GM23338 (cell line): ENCODE data around the gene RAP1A. TPM values are rescaled to one million over a fixed set of nuclear protein-coding genes. Genes with fewer than 3 reads are reported as not detected.

Source experiments
- ATAC-seq: fragments of 200-7000 bp; cut with Tn5 transposase; 3 replicates; pipeline ENCODE4 v1.9.1; 2020
- DNase-seq: peaks from one replicate; pipeline ENCODE4 v3.0.0-alpha.2; 2015; ENCODE audit warnings: low spot score
- H2AFZ ChIP-seq: fragments of 200-600 bp; sonication (generic); 2 replicates; pipeline ENCODE4 v1.8.0; 2016; ENCODE audit warnings: antibody characterized with exemption, mild to moderate bottlenecking, moderate library complexity
- H3F3A ChIP-seq: fragments of 200-600 bp; sonication (generic); replicated peaks from 2 replicates; pipeline ENCODE4 v1.8.0; 2017; ENCODE audit warnings: antibody characterized with exemption, mixed run types, low read depth
- H3K27ac ChIP-seq: fragments of 200-600 bp; sonication (generic); 2 replicates; pipeline ENCODE4 v1.6.1; 2016; ENCODE audit warnings: low read depth
- H3K27me3 ChIP-seq: fragments of 200-600 bp; sonication (generic); 2 replicates; pipeline ENCODE4 v1.8.0; 2016; ENCODE audit warnings: mild to moderate bottlenecking, mixed run types, moderate library complexity; ENCODE audit not compliant: insufficient read depth
- H3K36me3 ChIP-seq: fragments of 200-600 bp; sonication (generic); 2 replicates; pipeline ENCODE4 v1.8.0; 2016; ENCODE audit warnings: mild to moderate bottlenecking; ENCODE audit not compliant: insufficient read depth
- H3K4me1 ChIP-seq: fragments of 200-600 bp; sonication (generic); 2 replicates; pipeline ENCODE4 v1.8.0; 2016; ENCODE audit warnings: mild to moderate bottlenecking, moderate library complexity; ENCODE audit not compliant: insufficient read depth
- H3K4me2 ChIP-seq: fragments of 200-600 bp; sonication (generic); 2 replicates; pipeline ENCODE4 v1.7.1; 2017; ENCODE audit warnings: mixed run types
- H3K4me3 ChIP-seq: fragments of 200-600 bp; sonication (generic); 2 replicates; pipeline ENCODE4 v1.6.1; 2016; ENCODE audit warnings: mixed run types
- H3K79me2 ChIP-seq: fragments of 200-600 bp; sonication (generic); replicated peaks from 2 replicates; pipeline ENCODE4 v1.8.0; 2017; ENCODE audit warnings: mild to moderate bottlenecking; ENCODE audit not compliant: insufficient read depth
- H3K9me2 ChIP-seq: fragments of 200-600 bp; sonication (generic); 2 replicates; pipeline ENCODE4 v1.8.0; 2017; ENCODE audit not compliant: insufficient read depth
- H4K20me1 ChIP-seq: fragments of 200-600 bp; sonication (generic); replicated peaks from 2 replicates; pipeline ENCODE4 v1.8.0; 2017; ENCODE audit warnings: mild to moderate bottlenecking; ENCODE audit not compliant: insufficient read depth
- H3K27ac Mint-ChIP-seq: 2 replicates; pipeline ENCODE4 v1.8.0; 2020; ENCODE audit warnings: inconsistent platforms, mild to moderate bottlenecking, moderate library complexity, mixed read lengths
- H3K27me3 Mint-ChIP-seq: 3 replicates; pipeline ENCODE4 v1.8.0; 2022; ENCODE audit warnings: low read depth, mild to moderate bottlenecking, moderate library complexity, mixed read lengths, inconsistent platforms; ENCODE audit not compliant: insufficient read depth, poor library complexity
- H3K36me3 Mint-ChIP-seq: 3 replicates; pipeline ENCODE4 v1.8.0; 2021; ENCODE audit warnings: low read depth, mild to moderate bottlenecking, inconsistent platforms, moderate library complexity, mixed read lengths
- H3K4me1 Mint-ChIP-seq: 3 replicates; pipeline ENCODE4 v1.8.0; 2020; ENCODE audit warnings: mild to moderate bottlenecking, inconsistent platforms, mixed read lengths
- H3K4me3 Mint-ChIP-seq: 3 replicates; pipeline ENCODE4 v1.8.0; 2021; ENCODE audit warnings: moderate library complexity, mild to moderate bottlenecking, inconsistent platforms, mixed read lengths
- H3K9me3 Mint-ChIP-seq: 3 replicates; pipeline ENCODE4 v1.8.0; 2020; ENCODE audit warnings: moderate library complexity, mild to moderate bottlenecking, inconsistent platforms, mixed read lengths
- CREB1 ChIP-seq: fragments of 250-450 bp; sonication (Bioruptor Pico); IDR thresholded peaks from 2 replicates; pipeline ENCODE4 v1.5.0; 2020; ENCODE audit warnings: low read depth, mild to moderate bottlenecking, moderate library complexity
- EZH2 ChIP-seq: fragments of 200-600 bp; sonication (generic); IDR thresholded peaks from one replicate; pipeline ENCODE4 v1.8.0; 2017; ENCODE audit warnings: antibody characterized with exemption, mild to moderate bottlenecking, low read depth; ENCODE audit not compliant: unreplicated experiment
- EZH2phosphoT487 ChIP-seq: fragments of 200-600 bp; sonication (generic); IDR thresholded peaks from one replicate; pipeline ENCODE4 v1.8.1; 2018; ENCODE audit warnings: antibody characterized with exemption; ENCODE audit not compliant: unreplicated experiment
- JUNB ChIP-seq: IDR thresholded peaks from one replicate; pipeline ENCODE4 v1.6.1; 2016; ENCODE audit warnings: antibody characterized with exemption; ENCODE audit not compliant: unreplicated experiment
- NANOG ChIP-seq: IDR thresholded peaks from 2 replicates; pipeline ENCODE4 v1.6.1; 2016; ENCODE audit warnings: antibody characterized with exemption, borderline replicate concordance
- POLR2AphosphoS5 ChIP-seq: IDR thresholded peaks from 2 replicates; pipeline ENCODE4 v1.6.1; 2016; ENCODE audit warnings: antibody characterized with exemption, low read depth
- STAT1 ChIP-seq: IDR thresholded peaks from one replicate; pipeline ENCODE4 v1.6.1; 2016; ENCODE audit warnings: antibody characterized with exemption; ENCODE audit not compliant: unreplicated experiment
- ZNF114 ChIP-seq: fragments of 250-450 bp; sonication (Bioruptor Pico); IDR thresholded peaks from 2 replicates; pipeline ENCODE4 v1.5.0; 2020; ENCODE audit warnings: mild to moderate bottlenecking, moderate library complexity
- ZNF331 ChIP-seq: fragments of 250-450 bp; sonication (Bioruptor Pico); IDR thresholded peaks from 2 replicates; pipeline ENCODE4 v1.5.0; 2020; ENCODE audit warnings: low read depth, mild to moderate bottlenecking, moderate library complexity
- polyA plus RNA-seq: library from polyadenylated mRNA; unstranded; fragments of >200 nt; fragmentation: Nextera tagmentation; extraction: Ambion mirVana; gene quantifications from 2 replicates; pipeline ENCODE4 v1.2.1, GENCODE V29; 2016
- total RNA-seq: library from RNA; depleted of rRNA; stranded (reverse); fragments of >200 nt; shearing (Covaris generic); gene quantifications from 2 replicates; pipeline ENCODE4 v1.2.3, GENCODE V29; 2014
- TF ChIP-seq, protein P1 (sequence below): IDR thresholded peaks from 2 replicates; pipeline ENCODE4 v1.6.1; 2016; ENCODE audit warnings: antibody characterized with exemption
- TF ChIP-seq, protein P2 (sequence below): IDR thresholded peaks from one replicate; pipeline ENCODE4 v1.6.1; 2018; ENCODE audit warnings: antibody characterized with exemption; ENCODE audit not compliant: unreplicated experiment
- TF ChIP-seq, protein P3 (sequence below): fragments of 250-450 bp; sonication (Bioruptor Pico); IDR thresholded peaks from 2 replicates; pipeline ENCODE4 v1.5.0; 2020; ENCODE audit warnings: mild to moderate bottlenecking, moderate library complexity

Gene RAP1A
- total and polyA plus RNA-seq, 2 experiments from 2014 or later, result 16.2 to 23.0 TPM

DNA sequence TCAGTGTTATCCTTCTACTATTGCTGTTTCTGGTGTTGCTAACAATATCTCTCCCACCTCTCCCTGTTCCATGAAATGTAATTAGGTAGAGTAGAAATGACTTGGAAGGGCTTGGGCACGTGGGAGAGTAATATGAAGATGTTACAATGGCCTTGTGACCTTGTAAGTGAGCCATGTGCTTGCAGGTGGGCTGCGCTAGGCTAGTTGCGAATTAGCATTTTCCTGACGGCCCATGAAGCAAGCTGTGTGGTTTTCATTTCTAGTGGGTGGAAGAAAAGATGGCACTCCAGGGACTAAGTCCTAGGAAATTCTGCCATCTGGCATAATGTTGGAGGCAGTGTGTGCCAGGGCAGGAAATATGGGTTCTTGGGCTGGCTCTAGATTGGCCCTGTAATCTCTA is 128.4 kb downstream of the RAP1A start (continued):
- TF ChIP-seq NANOG (no peak), ZNF331 (no peak)

DNA sequence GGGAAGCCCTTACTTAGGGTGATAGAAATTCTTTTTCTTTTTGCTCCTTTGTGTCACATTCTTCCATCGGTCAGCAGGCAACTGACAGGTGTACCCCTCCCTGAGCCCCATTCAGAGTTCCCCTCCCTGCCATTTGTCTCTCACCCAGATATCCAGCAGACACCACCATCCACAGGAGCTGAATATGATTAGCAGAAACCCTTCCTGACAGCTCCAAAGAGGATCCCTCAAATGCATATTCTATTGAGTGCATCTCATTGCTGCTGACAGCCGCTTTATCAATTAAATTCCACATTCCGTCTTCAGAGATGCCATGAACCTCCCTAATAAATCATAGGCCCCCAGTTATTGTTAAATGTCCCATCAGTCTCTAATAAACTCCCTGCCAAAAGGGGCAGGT is 130.0 kb downstream of the RAP1A start:
- Mint-ChIP-seq H3K4me3 (no peak overlapping the region), H3K27me3 (peaks cover 13% of the 10 kb centered on the region), H3K9me3 (peaks cover under 1% of the 10 kb centered on the region; the same call in 1 of the 3 replicates), H3K4me1 (peaks cover 24% of the 10 kb centered on the region), H3K36me3 (no peaks in the 10 kb centered on the region; the same call in 2 of the 3 replicates), H3K27ac (no peak overlapping the region)
- Histone ChIP-seq H3K27ac (no peak overlapping the region), H4K20me1 (no peaks in the 10 kb centered on the region), H3F3A (0 out of 2 replicates have a peak, but pooled peaks cover 2% of the 10 kb centered on the region), H3K36me3 (no peaks in the 10 kb centered on the region), H3K4me3 (no peak overlapping the region), H3K79me2 (no peaks in the 10 kb centered on the region), H3K9me2 (no peaks in the 10 kb centered on the region), H3K4me1 (peaks cover 3% of the 10 kb centered on the region), H3K27me3 (no peaks in the 10 kb centered on the region), H3K4me2 (peak overlapping the region; percentile 15; the same call in 1 of the 2 replicates), H2AFZ (no peak overlapping the region)
- peak; percentile 22; the same call in 1 of the 3 replicates for ATAC-seq
- no peak for DNase-seq
- TF ChIP-seq ZNF114 (CRISPR knock-in tag) (no peak), EZH2 (no peak), POLR2AphosphoS5 (no peak), NANOG (no peak), EZH2phosphoT487 (no peak), STAT1 (no peak), CREB1 (no peak), ZNF331 (no peak), JUNB (no peak)
- TF ChIP-seq, protein P1, sequence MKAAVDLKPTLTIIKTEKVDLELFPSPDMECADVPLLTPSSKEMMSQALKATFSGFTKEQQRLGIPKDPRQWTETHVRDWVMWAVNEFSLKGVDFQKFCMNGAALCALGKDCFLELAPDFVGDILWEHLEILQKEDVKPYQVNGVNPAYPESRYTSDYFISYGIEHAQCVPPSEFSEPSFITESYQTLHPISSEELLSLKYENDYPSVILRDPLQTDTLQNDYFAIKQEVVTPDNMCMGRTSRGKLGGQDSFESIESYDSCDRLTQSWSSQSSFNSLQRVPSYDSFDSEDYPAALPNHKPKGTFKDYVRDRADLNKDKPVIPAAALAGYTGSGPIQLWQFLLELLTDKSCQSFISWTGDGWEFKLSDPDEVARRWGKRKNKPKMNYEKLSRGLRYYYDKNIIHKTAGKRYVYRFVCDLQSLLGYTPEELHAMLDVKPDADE, result no peak
- TF ChIP-seq, protein P2, sequence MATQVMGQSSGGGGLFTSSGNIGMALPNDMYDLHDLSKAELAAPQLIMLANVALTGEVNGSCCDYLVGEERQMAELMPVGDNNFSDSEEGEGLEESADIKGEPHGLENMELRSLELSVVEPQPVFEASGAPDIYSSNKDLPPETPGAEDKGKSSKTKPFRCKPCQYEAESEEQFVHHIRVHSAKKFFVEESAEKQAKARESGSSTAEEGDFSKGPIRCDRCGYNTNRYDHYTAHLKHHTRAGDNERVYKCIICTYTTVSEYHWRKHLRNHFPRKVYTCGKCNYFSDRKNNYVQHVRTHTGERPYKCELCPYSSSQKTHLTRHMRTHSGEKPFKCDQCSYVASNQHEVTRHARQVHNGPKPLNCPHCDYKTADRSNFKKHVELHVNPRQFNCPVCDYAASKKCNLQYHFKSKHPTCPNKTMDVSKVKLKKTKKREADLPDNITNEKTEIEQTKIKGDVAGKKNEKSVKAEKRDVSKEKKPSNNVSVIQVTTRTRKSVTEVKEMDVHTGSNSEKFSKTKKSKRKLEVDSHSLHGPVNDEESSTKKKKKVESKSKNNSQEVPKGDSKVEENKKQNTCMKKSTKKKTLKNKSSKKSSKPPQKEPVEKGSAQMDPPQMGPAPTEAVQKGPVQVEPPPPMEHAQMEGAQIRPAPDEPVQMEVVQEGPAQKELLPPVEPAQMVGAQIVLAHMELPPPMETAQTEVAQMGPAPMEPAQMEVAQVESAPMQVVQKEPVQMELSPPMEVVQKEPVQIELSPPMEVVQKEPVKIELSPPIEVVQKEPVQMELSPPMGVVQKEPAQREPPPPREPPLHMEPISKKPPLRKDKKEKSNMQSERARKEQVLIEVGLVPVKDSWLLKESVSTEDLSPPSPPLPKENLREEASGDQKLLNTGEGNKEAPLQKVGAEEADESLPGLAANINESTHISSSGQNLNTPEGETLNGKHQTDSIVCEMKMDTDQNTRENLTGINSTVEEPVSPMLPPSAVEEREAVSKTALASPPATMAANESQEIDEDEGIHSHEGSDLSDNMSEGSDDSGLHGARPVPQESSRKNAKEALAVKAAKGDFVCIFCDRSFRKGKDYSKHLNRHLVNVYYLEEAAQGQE, result no peak
- TF ChIP-seq, protein P3, sequence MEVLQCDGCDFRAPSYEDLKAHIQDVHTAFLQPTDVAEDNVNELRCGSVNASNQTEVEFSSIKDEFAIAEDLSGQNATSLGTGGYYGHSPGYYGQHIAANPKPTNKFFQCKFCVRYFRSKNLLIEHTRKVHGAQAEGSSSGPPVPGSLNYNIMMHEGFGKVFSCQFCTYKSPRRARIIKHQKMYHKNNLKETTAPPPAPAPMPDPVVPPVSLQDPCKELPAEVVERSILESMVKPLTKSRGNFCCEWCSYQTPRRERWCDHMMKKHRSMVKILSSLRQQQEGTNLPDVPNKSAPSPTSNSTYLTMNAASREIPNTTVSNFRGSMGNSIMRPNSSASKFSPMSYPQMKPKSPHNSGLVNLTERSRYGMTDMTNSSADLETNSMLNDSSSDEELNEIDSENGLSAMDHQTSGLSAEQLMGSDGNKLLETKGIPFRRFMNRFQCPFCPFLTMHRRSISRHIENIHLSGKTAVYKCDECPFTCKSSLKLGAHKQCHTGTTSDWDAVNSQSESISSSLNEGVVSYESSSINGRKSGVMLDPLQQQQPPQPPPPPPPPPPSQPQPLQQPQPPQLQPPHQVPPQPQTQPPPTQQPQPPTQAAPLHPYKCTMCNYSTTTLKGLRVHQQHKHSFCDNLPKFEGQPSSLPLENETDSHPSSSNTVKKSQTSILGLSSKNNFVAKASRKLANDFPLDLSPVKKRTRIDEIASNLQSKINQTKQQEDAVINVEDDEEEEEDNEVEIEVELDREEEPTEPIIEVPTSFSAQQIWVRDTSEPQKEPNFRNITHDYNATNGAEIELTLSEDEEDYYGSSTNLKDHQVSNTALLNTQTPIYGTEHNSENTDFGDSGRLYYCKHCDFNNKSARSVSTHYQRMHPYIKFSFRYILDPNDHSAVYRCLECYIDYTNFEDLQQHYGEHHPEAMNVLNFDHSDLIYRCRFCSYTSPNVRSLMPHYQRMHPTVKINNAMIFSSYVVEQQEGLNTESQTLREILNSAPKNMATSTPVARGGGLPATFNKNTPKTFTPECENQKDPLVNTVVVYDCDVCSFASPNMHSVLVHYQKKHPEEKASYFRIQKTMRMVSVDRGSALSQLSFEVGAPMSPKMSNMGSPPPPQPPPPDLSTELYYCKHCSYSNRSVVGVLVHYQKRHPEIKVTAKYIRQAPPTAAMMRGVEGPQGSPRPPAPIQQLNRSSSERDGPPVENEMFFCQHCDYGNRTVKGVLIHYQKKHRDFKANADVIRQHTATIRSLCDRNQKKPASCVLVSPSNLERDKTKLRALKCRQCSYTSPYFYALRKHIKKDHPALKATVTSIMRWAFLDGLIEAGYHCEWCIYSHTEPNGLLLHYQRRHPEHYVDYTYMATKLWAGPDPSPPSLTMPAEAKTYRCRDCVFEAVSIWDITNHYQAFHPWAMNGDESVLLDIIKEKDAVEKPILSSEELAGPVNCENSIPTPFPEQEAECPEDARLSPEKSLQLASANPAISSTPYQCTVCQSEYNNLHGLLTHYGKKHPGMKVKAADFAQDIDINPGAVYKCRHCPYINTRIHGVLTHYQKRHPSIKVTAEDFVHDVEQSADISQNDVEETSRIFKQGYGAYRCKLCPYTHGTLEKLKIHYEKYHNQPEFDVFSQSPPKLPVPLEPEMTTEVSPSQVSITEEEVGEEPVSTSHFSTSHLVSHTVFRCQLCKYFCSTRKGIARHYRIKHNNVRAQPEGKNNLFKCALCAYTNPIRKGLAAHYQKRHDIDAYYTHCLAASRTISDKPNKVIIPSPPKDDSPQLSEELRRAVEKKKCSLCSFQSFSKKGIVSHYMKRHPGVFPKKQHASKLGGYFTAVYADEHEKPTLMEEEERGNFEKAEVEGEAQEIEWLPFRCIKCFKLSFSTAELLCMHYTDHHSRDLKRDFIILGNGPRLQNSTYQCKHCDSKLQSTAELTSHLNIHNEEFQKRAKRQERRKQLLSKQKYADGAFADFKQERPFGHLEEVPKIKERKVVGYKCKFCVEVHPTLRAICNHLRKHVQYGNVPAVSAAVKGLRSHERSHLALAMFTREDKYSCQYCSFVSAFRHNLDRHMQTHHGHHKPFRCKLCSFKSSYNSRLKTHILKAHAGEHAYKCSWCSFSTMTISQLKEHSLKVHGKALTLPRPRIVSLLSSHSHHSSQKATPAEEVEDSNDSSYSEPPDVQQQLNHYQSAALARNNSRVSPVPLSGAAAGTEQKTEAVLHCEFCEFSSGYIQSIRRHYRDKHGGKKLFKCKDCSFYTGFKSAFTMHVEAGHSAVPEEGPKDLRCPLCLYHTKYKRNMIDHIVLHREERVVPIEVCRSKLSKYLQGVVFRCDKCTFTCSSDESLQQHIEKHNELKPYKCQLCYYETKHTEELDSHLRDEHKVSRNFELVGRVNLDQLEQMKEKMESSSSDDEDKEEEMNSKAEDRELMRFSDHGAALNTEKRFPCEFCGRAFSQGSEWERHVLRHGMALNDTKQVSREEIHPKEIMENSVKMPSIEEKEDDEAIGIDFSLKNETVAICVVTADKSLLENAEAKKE (CRISPR knock-in tag), result no peak
